T-helper 2 cell treated with Interferon-gamma antibody and Interleukin-4, amounts not matched to agents 5 μg/mL and 100 μg/mL, for 36 hours (primary cell): ENCODE measurements around the gene TNFSF4.
A peak's percentile ranks its signal among the peaks of the same experiment; 100 is the strongest.
"Not testable (repeated sequence)": the region's sequence is repeated elsewhere in the genome, so short reads cannot be mapped to it uniquely, and the experiment has no call there.

Experiments used
- DNase-seq: peaks from one replicate; pipeline ENCODE4 v3.0.0; 2021; ENCODE audit warnings: low spot score
- H3K27ac Mint-ChIP-seq: one replicate; pipeline ENCODE4 v1.8.0; 2021; ENCODE audit warnings: mild to moderate bottlenecking, mixed read lengths
- H3K27me3 Mint-ChIP-seq: one replicate; pipeline ENCODE4 v1.8.0; 2021; ENCODE audit warnings: low read depth, mixed read lengths
- H3K36me3 Mint-ChIP-seq: one replicate; pipeline ENCODE4 v1.8.0; 2021; ENCODE audit warnings: low read depth, mixed read lengths
- H3K4me1 Mint-ChIP-seq: one replicate; pipeline ENCODE4 v1.8.0; 2021; ENCODE audit warnings: low read depth, mixed read lengths
- H3K4me3 Mint-ChIP-seq: one replicate; pipeline ENCODE4 v1.8.0; 2022; ENCODE audit warnings: mild to moderate bottlenecking, moderate library complexity, mixed read lengths
- H3K9me3 Mint-ChIP-seq: one replicate; pipeline ENCODE4 v1.8.0; 2021; ENCODE audit warnings: mixed read lengths

The TNFSF4 gene

GRCh38 chr1:173206816-173207568, at the start of gene TNFSF4:
TNFSF4 (minus strand) TSS chr1:173207331; CDS start chr1:173207176, 155 bp downstream.
- Mint-ChIP-seq H3K36me3 (no peaks in the 10 kb centered on the region), H3K27ac (peak within 1 kb of the TSS; percentile 29), H3K27me3 (peaks cover 48% of the 10 kb centered on the region), H3K9me3 (no peaks in the 10 kb centered on the region), H3K4me3 (peak within 1 kb of the TSS; percentile 32), H3K4me1 (peaks cover 26% of the 10 kb centered on the region)
- peak; percentile 25 for DNase-seq

- H3K4me3 Mint-ChIP-seq: no peak overlapping the region
- H3K36me3 Mint-ChIP-seq: no peaks in the 10 kb centered on the region
- H3K4me1 Mint-ChIP-seq: no peaks in the 10 kb centered on the region
- H3K27ac Mint-ChIP-seq: no peak overlapping the region
- peaks cover 5% of the 10 kb centered on the region for H3K27me3 Mint-ChIP-seq
- peaks cover 7% of the 10 kb centered on the region for H3K9me3 Mint-ChIP-seq
- no peak for DNase-seq
Measured at GRCh38 chr1:173255214-173255813, 48.2 kb upstream of the TNFSF4 start.

GRCh38 chr1:173253046-173253445, 45.9 kb upstream of the TNFSF4 start:
- Mint-ChIP-seq H3K27me3 (peaks cover 5% of the 10 kb centered on the region), H3K4me3 (no peak overlapping the region), H3K27ac (no peak overlapping the region), H3K4me1 (no peaks in the 10 kb centered on the region), H3K36me3 (no peaks in the 10 kb centered on the region), H3K9me3 (no peaks in the 10 kb centered on the region)
- DNase-seq: no peak

GRCh38 chr1:173249349-173249748, 42.2 kb upstream of the TNFSF4 start:
- Mint-ChIP-seq H3K4me1 (no peaks in the 10 kb centered on the region), H3K36me3 (no peaks in the 10 kb centered on the region), H3K27me3 (peaks cover 8% of the 10 kb centered on the region), H3K4me3 (no peak overlapping the region), H3K9me3 (no peaks in the 10 kb centered on the region), H3K27ac (no peak overlapping the region)
- no peak for DNase-seq

- no peak overlapping the region for H3K4me3 Mint-ChIP-seq
- H3K9me3 Mint-ChIP-seq: peaks cover 7% of the 10 kb centered on the region
- no peaks in the 10 kb centered on the region for H3K4me1 Mint-ChIP-seq
- H3K36me3 Mint-ChIP-seq: no peaks in the 10 kb centered on the region
- peaks cover 6% of the 10 kb centered on the region for H3K27me3 Mint-ChIP-seq
- no peak for DNase-seq
- H3K27ac Mint-ChIP-seq: no peak overlapping the region
Measured at GRCh38 chr1:173248247-173248940, 41.3 kb upstream of the TNFSF4 start.

- H3K9me3 Mint-ChIP-seq: peaks cover 26% of the 10 kb centered on the region
- no peak overlapping the region for H3K27ac Mint-ChIP-seq
- H3K4me3 Mint-ChIP-seq: no peak overlapping the region
- no peaks in the 10 kb centered on the region for H3K4me1 Mint-ChIP-seq
- no peaks in the 10 kb centered on the region for H3K36me3 Mint-ChIP-seq
- no peak for DNase-seq
- peaks cover 3% of the 10 kb centered on the region for H3K27me3 Mint-ChIP-seq
Measured at GRCh38 chr1:173245892-173246291, 38.8 kb upstream of the TNFSF4 start.

- peaks cover 38% of the 10 kb centered on the region for H3K9me3 Mint-ChIP-seq
- no peaks in the 10 kb centered on the region for H3K4me1 Mint-ChIP-seq
- no peak overlapping the region for H3K27ac Mint-ChIP-seq
Measured at GRCh38 chr1:173243300-173243699, 36.2 kb upstream of the TNFSF4 start.

GRCh38 chr1:173241528-173242347, 34.6 kb upstream of the TNFSF4 start:
- peaks cover 39% of the 10 kb centered on the region for H3K9me3 Mint-ChIP-seq
- no peaks in the 10 kb centered on the region for H3K36me3 Mint-ChIP-seq
- no peak for DNase-seq

More at GRCh38 chr1:173243300-173243699, 36.2 kb upstream of the TNFSF4 start:
- Mint-ChIP-seq H3K4me3 (no peak overlapping the region), H3K36me3 (no peaks in the 10 kb centered on the region), H3K27me3 (peaks cover 5% of the 10 kb centered on the region)
- no peak for DNase-seq

GRCh38 chr1:173240609-173241008, 33.5 kb upstream of the TNFSF4 start:
- no peak overlapping the region for H3K4me3 Mint-ChIP-seq
- H3K4me1 Mint-ChIP-seq: no peaks in the 10 kb centered on the region
- no peak overlapping the region for H3K27ac Mint-ChIP-seq
- H3K9me3 Mint-ChIP-seq: peaks cover 39% of the 10 kb centered on the region
- DNase-seq: no peak
- H3K27me3 Mint-ChIP-seq: peaks cover 2% of the 10 kb centered on the region
- H3K36me3 Mint-ChIP-seq: no peaks in the 10 kb centered on the region

More at GRCh38 chr1:173241528-173242347, 34.6 kb upstream of the TNFSF4 start:
- H3K4me3 Mint-ChIP-seq: no peak overlapping the region
- H3K27ac Mint-ChIP-seq: no peak overlapping the region
- H3K4me1 Mint-ChIP-seq: no peaks in the 10 kb centered on the region
- H3K27me3 Mint-ChIP-seq: peaks cover 3% of the 10 kb centered on the region

GRCh38 chr1:173239058-173239457, 31.9 kb upstream of the TNFSF4 start:
- Mint-ChIP-seq H3K4me1 (no peaks in the 10 kb centered on the region), H3K9me3 (peaks cover 39% of the 10 kb centered on the region), H3K27ac (no peak overlapping the region), H3K36me3 (no peaks in the 10 kb centered on the region), H3K4me3 (no peak overlapping the region), H3K27me3 (peaks cover 2% of the 10 kb centered on the region)
- no peak for DNase-seq

- Mint-ChIP-seq H3K27me3 (peaks cover 4% of the 10 kb centered on the region), H3K4me3 (no peak overlapping the region), H3K27ac (no peak overlapping the region), H3K9me3 (peaks cover 10% of the 10 kb centered on the region), H3K36me3 (no peaks in the 10 kb centered on the region), H3K4me1 (no peaks in the 10 kb centered on the region)
- no peak for DNase-seq
Measured at GRCh38 chr1:173234899-173235298, 27.8 kb upstream of the TNFSF4 start.

GRCh38 chr1:173234434-173234833, 27.3 kb upstream of the TNFSF4 start:
- not testable (repeated sequence) for H3K27me3 Mint-ChIP-seq, H3K27ac Mint-ChIP-seq, H3K36me3 Mint-ChIP-seq, H3K4me3 Mint-ChIP-seq, H3K4me1 Mint-ChIP-seq, DNase-seq
- H3K9me3 Mint-ChIP-seq: peaks cover 11% of the 10 kb centered on the region

- not testable (repeated sequence) for H3K36me3 Mint-ChIP-seq, H3K4me3 Mint-ChIP-seq, H3K27ac Mint-ChIP-seq, H3K4me1 Mint-ChIP-seq, H3K27me3 Mint-ChIP-seq, DNase-seq
- H3K9me3 Mint-ChIP-seq: peaks cover 13% of the 10 kb centered on the region
Measured at GRCh38 chr1:173229031-173229430, 21.9 kb upstream of the TNFSF4 start.
